HepG2 (cell line): ENCODE data around the gene GIPC2. TPM values are rescaled to one million over a fixed set of nuclear protein-coding genes. Genes with fewer than 3 reads are reported as not detected.

Source experiments
- ARID3A ChIP-seq: IDR thresholded peaks from 2 replicates; pipeline ENCODE4 v1.6.1; 2012; ENCODE audit warnings: low read depth, low read length, improper control_type of control experiment
- JUND ChIP-seq: sonication (generic); formaldehyde crosslinking; IDR thresholded peaks from 2 replicates; pipeline ENCODE4 v1.8.0; 2022; ENCODE audit warnings: mild to moderate bottlenecking, missing genetic modification reagents
- SPEN ChIP-seq: sonication (generic); formaldehyde crosslinking; IDR thresholded peaks from 2 replicates; pipeline ENCODE4 v1.5.1; 2020; ENCODE audit warnings: low read depth, mild to moderate bottlenecking, missing genetic modification reagents
- SRF ChIP-seq: IDR thresholded peaks from 2 replicates; pipeline ENCODE4 v1.6.1; 2011; ENCODE audit warnings: mild to moderate bottlenecking, low read depth, low read length, moderate library complexity
- ZBTB14 ChIP-seq: sonication (generic); formaldehyde crosslinking; IDR thresholded peaks from 2 replicates; pipeline ENCODE4 v1.4.0; 2020; ENCODE audit warnings: missing genetic modification reagents
- ZFP1 ChIP-seq: IDR thresholded peaks from 2 replicates; pipeline ENCODE4 v1.6.1; 2016
- ZMYM2 ChIP-seq: sonication (generic); formaldehyde crosslinking; IDR thresholded peaks from 2 replicates; pipeline ENCODE4 v1.8.0; 2022; ENCODE audit warnings: mild to moderate bottlenecking, missing genetic modification reagents
- ZNF17 ChIP-seq: sonication (generic); formaldehyde crosslinking; IDR thresholded peaks from 2 replicates; pipeline ENCODE4 v1.5.0; 2020; ENCODE audit warnings: mild to moderate bottlenecking, missing genetic modification reagents
- ZNF747 ChIP-seq: sonication (generic); formaldehyde crosslinking; IDR thresholded peaks from 2 replicates; pipeline ENCODE4 v1.8.1; 2023; ENCODE audit warnings: missing genetic modification reagents, mild to moderate bottlenecking, borderline replicate concordance
- polyA plus RNA-seq, 8 experiments: library from polyadenylated mRNA; depleted of rRNA in 3 of 8; stranded (reverse) in 7 of 8; unstranded in 1 of 8; fragments of >200 nt; fragmentation: Illumina TruSeq in 4 of 8; extraction: Trizol in 4 of 8; gene quantifications; 2 replicates each; pipeline versions ENCODE4 v1.2.1 to v1.2.3, GENCODE V29; 2011 to 2016; ENCODE audit warnings: low read depth in 4 of 8, missing spikeins in 1 of 8, mixed read lengths in 1 of 8; ENCODE audit not compliant: insufficient read depth in 1 of 8
- total RNA-seq, 5 experiments: library from RNA; depleted of rRNA; stranded (reverse); fragments of >200 nt; fragmentation: Illumina TruSeq; extraction: Trizol; gene quantifications; 2 replicates each; pipeline ENCODE4 v1.2.3, GENCODE V29; 2016; ENCODE audit warnings: low read depth in 1 of 5
- TF ChIP-seq, protein P1 (sequence below): sonication (generic); formaldehyde crosslinking; IDR thresholded peaks from 2 replicates; pipeline ENCODE4 v1.5.1; 2020; ENCODE audit warnings: missing genetic modification reagents, mild to moderate bottlenecking, borderline replicate concordance
- TF ChIP-seq, protein P2 (sequence below): sonication (generic); formaldehyde crosslinking; conservative IDR thresholded peaks from 2 replicates; pipeline ENCODE4 v1.4.0; 2020; ENCODE audit warnings: mild to moderate bottlenecking, missing genetic modification reagents, moderate library complexity
- TF ChIP-seq, protein P3 (sequence below): sonication (generic); formaldehyde crosslinking; conservative IDR thresholded peaks from 2 replicates; pipeline ENCODE4 v1.8.0; 2022; ENCODE audit warnings: missing genetic modification reagents
- TF ChIP-seq, protein P4 (sequence below): sonication (generic); formaldehyde crosslinking; IDR thresholded peaks from 2 replicates; pipeline ENCODE4 v1.4.0; 2020; ENCODE audit warnings: missing genetic modification reagents, mild to moderate bottlenecking, borderline replicate concordance
- TF ChIP-seq, protein P5 (sequence below): sonication (generic); formaldehyde crosslinking; IDR thresholded peaks from 2 replicates; pipeline ENCODE4 v1.5.0; 2020; ENCODE audit warnings: mild to moderate bottlenecking, missing genetic modification reagents, moderate library complexity

Gene GIPC2
- total and polyA plus RNA-seq, 2 of the 13 experiments (the other 11 are each of a cell fraction or from before 2014, with no cell fraction given): 6.1 to 21.6 TPM

DNA sequence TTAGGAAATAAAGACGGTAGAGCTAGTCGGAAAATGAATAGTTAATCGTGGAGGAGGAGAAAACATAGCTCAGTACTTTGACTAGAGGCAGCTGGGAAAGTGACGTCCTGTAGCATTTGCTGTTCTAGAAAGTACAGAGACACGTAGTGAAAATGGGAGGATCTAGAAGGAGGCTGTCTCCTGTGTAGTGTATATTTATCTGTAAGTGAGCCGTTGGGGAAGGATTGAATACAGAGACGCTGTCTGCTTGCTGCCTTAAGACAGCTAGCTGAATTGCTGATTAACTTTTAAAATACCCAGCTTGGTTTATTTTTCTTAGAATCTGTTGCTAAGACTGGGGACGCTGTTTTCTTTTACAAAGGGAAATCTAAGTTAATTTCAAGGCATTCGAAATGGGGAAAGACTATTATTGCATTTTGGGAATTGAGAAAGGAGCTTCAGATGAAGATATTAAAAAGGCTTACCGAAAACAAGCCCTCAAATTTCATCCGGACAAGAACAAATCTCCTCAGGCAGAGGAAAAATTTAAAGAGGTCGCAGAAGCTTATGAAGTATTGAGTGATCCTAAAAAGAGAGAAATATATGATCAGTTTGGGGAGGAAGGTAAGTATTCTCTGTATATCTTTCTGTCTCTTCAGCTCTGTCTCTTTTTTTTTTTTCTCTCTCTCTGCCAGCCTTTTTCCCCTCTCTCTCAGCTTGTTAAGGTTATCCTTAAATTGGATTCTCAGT lies 40.9 kb upstream of the GIPC2 start, which contains the start of gene DNAJB4 (continued):
- TF ChIP-seq, protein P1, sequence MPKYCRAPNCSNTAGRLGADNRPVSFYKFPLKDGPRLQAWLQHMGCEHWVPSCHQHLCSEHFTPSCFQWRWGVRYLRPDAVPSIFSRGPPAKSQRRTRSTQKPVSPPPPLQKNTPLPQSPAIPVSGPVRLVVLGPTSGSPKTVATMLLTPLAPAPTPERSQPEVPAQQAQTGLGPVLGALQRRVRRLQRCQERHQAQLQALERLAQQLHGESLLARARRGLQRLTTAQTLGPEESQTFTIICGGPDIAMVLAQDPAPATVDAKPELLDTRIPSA (CRISPR knock-in tag): no peak
- TF ChIP-seq JUND (CRISPR knock-in tag) (no peak), ARID3A (no peak; the same call in 1 of the 2 replicates), SPEN (CRISPR knock-in tag) (no peak), ZNF17 (CRISPR knock-in tag) (no peak), ZFP1 (no peak), SRF (no peak), ZNF747 (no peak), ZMYM2 (CRISPR knock-in tag) (no peak), ZBTB14 (no peak)
- TF ChIP-seq, protein P2, sequence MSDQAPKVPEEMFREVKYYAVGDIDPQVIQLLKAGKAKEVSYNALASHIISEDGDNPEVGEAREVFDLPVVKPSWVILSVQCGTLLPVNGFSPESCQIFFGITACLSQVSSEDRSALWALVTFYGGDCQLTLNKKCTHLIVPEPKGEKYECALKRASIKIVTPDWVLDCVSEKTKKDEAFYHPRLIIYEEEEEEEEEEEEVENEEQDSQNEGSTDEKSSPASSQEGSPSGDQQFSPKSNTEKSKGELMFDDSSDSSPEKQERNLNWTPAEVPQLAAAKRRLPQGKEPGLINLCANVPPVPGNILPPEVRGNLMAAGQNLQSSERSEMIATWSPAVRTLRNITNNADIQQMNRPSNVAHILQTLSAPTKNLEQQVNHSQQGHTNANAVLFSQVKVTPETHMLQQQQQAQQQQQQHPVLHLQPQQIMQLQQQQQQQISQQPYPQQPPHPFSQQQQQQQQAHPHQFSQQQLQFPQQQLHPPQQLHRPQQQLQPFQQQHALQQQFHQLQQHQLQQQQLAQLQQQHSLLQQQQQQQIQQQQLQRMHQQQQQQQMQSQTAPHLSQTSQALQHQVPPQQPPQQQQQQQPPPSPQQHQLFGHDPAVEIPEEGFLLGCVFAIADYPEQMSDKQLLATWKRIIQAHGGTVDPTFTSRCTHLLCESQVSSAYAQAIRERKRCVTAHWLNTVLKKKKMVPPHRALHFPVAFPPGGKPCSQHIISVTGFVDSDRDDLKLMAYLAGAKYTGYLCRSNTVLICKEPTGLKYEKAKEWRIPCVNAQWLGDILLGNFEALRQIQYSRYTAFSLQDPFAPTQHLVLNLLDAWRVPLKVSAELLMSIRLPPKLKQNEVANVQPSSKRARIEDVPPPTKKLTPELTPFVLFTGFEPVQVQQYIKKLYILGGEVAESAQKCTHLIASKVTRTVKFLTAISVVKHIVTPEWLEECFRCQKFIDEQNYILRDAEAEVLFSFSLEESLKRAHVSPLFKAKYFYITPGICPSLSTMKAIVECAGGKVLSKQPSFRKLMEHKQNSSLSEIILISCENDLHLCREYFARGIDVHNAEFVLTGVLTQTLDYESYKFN (CRISPR knock-in tag): peak; percentile 33; the same call in 1 of the 2 replicates
- TF ChIP-seq, protein P3, sequence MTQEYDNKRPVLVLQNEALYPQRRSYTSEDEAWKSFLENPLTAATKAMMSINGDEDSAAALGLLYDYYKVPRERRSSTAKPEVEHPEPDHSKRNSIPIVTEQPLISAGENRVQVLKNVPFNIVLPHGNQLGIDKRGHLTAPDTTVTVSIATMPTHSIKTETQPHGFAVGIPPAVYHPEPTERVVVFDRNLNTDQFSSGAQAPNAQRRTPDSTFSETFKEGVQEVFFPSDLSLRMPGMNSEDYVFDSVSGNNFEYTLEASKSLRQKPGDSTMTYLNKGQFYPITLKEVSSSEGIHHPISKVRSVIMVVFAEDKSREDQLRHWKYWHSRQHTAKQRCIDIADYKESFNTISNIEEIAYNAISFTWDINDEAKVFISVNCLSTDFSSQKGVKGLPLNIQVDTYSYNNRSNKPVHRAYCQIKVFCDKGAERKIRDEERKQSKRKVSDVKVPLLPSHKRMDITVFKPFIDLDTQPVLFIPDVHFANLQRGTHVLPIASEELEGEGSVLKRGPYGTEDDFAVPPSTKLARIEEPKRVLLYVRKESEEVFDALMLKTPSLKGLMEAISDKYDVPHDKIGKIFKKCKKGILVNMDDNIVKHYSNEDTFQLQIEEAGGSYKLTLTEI (CRISPR knock-in tag): no peak
- TF ChIP-seq, protein P4, sequence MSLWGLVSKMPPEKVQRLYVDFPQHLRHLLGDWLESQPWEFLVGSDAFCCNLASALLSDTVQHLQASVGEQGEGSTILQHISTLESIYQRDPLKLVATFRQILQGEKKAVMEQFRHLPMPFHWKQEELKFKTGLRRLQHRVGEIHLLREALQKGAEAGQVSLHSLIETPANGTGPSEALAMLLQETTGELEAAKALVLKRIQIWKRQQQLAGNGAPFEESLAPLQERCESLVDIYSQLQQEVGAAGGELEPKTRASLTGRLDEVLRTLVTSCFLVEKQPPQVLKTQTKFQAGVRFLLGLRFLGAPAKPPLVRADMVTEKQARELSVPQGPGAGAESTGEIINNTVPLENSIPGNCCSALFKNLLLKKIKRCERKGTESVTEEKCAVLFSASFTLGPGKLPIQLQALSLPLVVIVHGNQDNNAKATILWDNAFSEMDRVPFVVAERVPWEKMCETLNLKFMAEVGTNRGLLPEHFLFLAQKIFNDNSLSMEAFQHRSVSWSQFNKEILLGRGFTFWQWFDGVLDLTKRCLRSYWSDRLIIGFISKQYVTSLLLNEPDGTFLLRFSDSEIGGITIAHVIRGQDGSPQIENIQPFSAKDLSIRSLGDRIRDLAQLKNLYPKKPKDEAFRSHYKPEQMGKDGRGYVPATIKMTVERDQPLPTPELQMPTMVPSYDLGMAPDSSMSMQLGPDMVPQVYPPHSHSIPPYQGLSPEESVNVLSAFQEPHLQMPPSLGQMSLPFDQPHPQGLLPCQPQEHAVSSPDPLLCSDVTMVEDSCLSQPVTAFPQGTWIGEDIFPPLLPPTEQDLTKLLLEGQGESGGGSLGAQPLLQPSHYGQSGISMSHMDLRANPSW (CRISPR knock-in tag): 0 out of 2 replicates have a peak, but pooled peaks have one; percentile 36
- TF ChIP-seq, protein P5, sequence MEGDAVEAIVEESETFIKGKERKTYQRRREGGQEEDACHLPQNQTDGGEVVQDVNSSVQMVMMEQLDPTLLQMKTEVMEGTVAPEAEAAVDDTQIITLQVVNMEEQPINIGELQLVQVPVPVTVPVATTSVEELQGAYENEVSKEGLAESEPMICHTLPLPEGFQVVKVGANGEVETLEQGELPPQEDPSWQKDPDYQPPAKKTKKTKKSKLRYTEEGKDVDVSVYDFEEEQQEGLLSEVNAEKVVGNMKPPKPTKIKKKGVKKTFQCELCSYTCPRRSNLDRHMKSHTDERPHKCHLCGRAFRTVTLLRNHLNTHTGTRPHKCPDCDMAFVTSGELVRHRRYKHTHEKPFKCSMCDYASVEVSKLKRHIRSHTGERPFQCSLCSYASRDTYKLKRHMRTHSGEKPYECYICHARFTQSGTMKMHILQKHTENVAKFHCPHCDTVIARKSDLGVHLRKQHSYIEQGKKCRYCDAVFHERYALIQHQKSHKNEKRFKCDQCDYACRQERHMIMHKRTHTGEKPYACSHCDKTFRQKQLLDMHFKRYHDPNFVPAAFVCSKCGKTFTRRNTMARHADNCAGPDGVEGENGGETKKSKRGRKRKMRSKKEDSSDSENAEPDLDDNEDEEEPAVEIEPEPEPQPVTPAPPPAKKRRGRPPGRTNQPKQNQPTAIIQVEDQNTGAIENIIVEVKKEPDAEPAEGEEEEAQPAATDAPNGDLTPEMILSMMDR (CRISPR knock-in tag): no peak
